D721Med (cell line): ENCODE data around the gene CDH7.

Source experiments
- DNase-seq: peaks from one replicate; pipeline ENCODE4 v3.0.0; 2011; ENCODE audit warnings: low spot score; ENCODE audit not compliant: insufficient read length
- FAIRE-seq: peaks from 2 replicates; lab custom pipeline; 2011; peaks lifted over from hg19 to GRCh38; lab: Jason Lieb, UNC
- TF ChIP-seq, protein P1 (sequence below): IDR thresholded peaks from 2 replicates; pipeline ENCODE4 v1.5.1; 2012; ENCODE audit warnings: mild to moderate bottlenecking, control low read depth; ENCODE audit not compliant: insufficient read depth; ENCODE audit errors: missing control alignments

The CDH7 gene

DNA sequence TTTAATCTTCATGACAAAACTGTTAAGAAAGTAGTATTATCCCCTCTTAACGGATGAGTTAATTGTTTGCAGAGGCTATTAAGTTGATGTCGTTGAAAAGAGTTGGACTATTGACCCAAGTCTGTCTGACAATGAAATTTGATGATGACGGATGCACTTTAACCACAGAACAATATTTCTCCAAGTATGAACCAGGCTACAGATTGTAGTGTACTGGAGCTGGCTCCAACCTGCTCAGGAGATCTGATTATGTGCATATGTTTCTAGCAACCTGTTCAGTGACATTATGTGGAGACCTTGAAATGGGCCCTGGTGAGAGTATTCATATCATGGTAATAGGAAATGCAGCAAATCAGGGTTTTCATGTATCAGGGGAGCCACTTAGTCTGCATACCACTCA, 174.1 kb downstream of the CDH7 start:
- DNase-seq (no peak), FAIRE-seq (peak; percentile 99)
- TF ChIP-seq, protein P1, sequence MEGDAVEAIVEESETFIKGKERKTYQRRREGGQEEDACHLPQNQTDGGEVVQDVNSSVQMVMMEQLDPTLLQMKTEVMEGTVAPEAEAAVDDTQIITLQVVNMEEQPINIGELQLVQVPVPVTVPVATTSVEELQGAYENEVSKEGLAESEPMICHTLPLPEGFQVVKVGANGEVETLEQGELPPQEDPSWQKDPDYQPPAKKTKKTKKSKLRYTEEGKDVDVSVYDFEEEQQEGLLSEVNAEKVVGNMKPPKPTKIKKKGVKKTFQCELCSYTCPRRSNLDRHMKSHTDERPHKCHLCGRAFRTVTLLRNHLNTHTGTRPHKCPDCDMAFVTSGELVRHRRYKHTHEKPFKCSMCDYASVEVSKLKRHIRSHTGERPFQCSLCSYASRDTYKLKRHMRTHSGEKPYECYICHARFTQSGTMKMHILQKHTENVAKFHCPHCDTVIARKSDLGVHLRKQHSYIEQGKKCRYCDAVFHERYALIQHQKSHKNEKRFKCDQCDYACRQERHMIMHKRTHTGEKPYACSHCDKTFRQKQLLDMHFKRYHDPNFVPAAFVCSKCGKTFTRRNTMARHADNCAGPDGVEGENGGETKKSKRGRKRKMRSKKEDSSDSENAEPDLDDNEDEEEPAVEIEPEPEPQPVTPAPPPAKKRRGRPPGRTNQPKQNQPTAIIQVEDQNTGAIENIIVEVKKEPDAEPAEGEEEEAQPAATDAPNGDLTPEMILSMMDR, result no peak

DNA sequence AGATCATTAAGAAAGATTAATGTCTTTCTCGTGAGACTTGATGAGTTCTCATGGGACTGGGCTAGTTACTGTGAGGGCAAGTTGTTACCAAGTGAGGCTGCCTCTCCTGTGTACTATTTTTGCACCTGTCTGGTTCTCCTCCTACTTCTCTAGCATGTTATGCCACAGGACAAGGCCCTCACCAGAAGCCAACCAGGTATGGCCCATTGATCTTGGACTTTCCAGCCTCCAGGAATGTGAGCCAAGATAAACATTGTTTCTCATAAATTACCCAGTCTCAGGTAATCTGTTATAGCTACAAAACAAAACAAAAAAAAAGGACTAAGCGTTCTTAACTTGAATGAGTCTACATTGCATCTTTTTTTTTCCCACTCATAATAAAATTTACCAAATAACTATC, 184.1 kb downstream of the CDH7 start:
- FAIRE-seq (no peak), DNase-seq (no peak)
- TF ChIP-seq, protein P1, result no peak

DNA sequence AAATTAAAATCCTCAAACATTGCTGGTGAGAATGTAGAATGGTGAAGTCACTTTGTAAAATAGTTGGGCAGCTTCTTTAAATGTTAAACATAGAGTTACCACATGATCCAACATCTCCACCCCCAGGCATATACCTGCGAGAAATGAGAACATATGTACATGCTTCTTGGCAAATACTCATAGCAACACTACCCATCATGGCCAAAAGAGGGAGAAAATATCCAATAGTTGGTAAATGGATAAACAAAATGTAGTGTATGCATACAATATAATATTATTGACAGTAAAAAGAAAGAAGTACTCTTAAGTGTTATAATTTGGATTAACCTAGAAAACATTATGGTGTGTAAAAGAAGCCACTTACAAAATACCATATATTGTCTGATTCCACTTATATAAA, 185.9 kb downstream of the CDH7 start:
- FAIRE-seq (no peak), DNase-seq (no peak)
- TF ChIP-seq, protein P1, result peak; percentile 4

DNA sequence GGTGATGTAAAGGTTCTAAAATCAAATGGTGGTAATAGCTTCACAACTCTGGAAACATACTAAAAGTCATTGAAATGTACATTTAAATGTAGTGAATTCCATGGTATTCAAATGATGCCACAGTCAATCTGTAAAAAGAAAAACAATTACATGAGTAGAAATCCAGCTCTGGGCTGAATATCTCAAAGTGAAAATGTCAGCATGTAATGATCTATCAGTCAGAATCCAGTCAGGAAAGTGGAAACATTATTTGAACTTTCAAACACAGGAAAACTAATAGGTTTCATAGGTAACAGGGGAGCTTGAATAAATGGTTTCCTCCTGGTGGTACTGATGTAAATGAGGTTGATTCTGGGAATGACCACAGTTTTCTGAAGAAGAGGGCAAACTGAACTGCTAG, 186.4 kb downstream of the CDH7 start:
- DNase-seq, result no peak
- TF ChIP-seq, protein P1, result no peak
- no peak for FAIRE-seq

DNA sequence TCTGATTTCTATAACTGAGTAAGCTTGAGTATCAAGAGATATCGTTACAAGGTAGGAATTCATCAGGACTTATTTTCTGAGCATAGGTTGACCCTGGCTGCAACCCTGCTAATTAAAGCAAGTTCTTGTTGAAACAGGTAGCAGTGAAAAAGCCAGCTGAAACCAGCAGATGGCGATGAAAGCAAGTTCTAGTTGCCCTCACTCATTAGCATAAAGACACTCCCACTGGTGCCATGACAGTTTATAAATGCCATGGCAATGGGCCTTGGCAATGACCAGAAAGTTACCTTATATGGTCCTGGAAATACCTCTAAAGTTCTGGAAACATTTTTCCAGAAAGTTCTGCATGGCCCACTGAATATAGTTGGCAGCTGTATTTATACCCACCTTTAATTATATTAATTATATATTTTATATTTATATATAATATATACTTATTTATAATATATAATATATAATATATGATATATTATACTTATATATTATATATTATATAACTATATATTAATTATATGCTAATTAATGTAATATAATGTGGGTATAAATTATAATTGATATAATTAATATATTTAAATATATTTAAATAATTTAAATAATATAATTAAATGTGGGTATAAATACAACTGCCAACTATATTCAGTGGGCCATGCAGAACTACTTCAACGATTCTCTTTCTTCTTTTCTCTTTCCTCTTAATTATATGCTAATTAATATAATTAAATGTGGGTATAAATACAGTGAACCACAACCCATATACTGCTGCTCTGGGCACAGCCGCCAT, 188.0 kb downstream of the CDH7 start:
- FAIRE-seq (peak; percentile 100), DNase-seq (peak; percentile 21)
- TF ChIP-seq, protein P1, result peak; percentile 27
